ENCODE measurements around the gene SLC5A2.

- no peak for TF ChIP-seq CTCF (IDR thresholded peaks at IDR 0.05; ENCODE audit: low read depth, low read length)
- no peak for TF ChIP-seq EZH2phosphoT487 (IDR thresholded peaks at IDR 0.05; ENCODE audit: low read depth)
These were observed 25.2 kb downstream of the SLC5A2 start, which contains the start of gene RUSF1 for GRCh38 chr16:31507929-31508705.
